Measurements from ENCODE around the gene TUT1.

TUT1 gene

DNA sequence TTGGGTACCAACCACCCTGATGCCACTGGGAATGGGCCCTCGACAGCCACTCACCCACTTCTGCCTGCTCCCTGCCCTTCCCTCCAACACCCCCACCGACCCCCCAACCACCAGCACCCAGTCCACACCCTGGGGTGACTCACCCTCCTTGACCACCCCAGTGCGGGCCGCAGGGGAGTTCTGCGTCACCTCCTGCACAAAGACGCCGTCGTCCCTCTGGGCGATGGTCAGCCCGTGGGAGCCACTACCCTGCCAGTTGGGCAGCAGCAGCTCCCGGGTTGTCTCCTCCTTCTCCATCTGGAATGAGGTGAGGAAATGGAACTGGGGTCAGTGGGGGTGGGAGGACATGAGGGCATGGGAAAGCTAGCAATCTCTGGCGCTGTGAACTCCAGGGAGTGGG lies 55.5 kb downstream of the TUT1 start:
- Histone ChIP-seq H3K27me3 (ENCODE audit: control insufficient read depth, insufficient read depth, low read length) (no peaks in the 10 kb centered on the region), H3K4me1 (peaks cover 7% of the 10 kb centered on the region), H2AFZ (no peak overlapping the region), H3K27ac (no peak overlapping the region), H3K9ac (no peak overlapping the region), H3K9me3 (ENCODE audit: control insufficient read depth, low read length) (no peaks in the 10 kb centered on the region), H3K4me3 (ENCODE audit: low read depth, low read length) (no peak overlapping the region), H3K4me2 (ENCODE audit: low read length) (no peak overlapping the region), H3K79me2 (peaks cover 7% of the 10 kb centered on the region), H3K36me3 (ENCODE audit: control insufficient read depth, insufficient read depth, low read length) (no peaks in the 10 kb centered on the region)
- TF ChIP-seq, protein P1, sequence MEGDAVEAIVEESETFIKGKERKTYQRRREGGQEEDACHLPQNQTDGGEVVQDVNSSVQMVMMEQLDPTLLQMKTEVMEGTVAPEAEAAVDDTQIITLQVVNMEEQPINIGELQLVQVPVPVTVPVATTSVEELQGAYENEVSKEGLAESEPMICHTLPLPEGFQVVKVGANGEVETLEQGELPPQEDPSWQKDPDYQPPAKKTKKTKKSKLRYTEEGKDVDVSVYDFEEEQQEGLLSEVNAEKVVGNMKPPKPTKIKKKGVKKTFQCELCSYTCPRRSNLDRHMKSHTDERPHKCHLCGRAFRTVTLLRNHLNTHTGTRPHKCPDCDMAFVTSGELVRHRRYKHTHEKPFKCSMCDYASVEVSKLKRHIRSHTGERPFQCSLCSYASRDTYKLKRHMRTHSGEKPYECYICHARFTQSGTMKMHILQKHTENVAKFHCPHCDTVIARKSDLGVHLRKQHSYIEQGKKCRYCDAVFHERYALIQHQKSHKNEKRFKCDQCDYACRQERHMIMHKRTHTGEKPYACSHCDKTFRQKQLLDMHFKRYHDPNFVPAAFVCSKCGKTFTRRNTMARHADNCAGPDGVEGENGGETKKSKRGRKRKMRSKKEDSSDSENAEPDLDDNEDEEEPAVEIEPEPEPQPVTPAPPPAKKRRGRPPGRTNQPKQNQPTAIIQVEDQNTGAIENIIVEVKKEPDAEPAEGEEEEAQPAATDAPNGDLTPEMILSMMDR (IDR thresholded peaks at IDR 0.05) = no peak

DNA sequence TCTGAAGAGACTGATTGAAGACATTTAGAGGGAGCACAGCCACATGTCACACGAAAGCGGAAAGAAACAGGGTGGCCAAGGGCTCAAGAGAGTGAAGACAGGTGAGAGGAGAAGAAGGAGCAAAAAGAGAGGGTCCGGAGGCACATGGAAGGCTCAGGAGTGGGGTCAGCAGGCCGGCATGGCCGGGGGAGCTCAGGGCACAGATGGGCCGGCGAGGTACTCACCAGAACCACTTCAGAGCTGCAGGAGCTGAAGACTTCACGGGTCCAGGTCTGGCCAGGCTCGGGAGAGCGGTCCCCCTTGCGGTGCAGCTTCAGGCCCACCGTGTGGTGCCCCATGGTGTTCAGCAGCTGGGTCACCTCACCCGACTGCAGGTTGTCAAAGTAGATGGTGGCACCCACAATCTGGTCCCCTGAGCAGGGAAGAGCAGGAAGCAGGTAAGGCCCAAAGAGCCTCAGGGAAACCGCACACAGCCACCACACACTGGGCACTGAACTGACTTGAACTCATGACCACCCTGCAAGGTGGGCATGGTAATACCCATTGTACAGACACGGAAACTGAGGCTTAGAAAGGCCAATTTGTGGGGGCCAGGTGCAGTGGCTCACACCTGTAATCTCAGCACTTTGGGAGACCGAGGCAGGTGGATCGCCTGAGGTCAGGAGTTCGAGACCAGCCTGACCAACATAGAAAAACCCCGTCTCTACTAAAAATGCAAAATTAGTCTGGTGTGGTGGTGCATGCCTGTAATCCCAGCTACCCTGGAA lies 56.4 kb downstream of the TUT1 start:
- H3K27ac ChIP-seq = no peak overlapping the region
- H3K4me2 ChIP-seq (ENCODE audit: low read length) = no peak overlapping the region
- no peak overlapping the region for H3K9ac ChIP-seq
- H3K79me2 ChIP-seq = peaks cover 4% of the 10 kb centered on the region
- TF ChIP-seq, protein P1 (IDR thresholded peaks at IDR 0.05) = no peak
- H3K4me3 ChIP-seq (ENCODE audit: low read depth, low read length) = no peak overlapping the region
- no peaks in the 10 kb centered on the region for H3K27me3 ChIP-seq (ENCODE audit: control insufficient read depth, insufficient read depth, low read length)
- H3K4me1 ChIP-seq = peaks cover 7% of the 10 kb centered on the region
- H3K9me3 ChIP-seq (ENCODE audit: control insufficient read depth, low read length) = no peaks in the 10 kb centered on the region
- no peak overlapping the region for H2AFZ ChIP-seq
- H3K36me3 ChIP-seq (ENCODE audit: control insufficient read depth, insufficient read depth, low read length) = no peaks in the 10 kb centered on the region

DNA sequence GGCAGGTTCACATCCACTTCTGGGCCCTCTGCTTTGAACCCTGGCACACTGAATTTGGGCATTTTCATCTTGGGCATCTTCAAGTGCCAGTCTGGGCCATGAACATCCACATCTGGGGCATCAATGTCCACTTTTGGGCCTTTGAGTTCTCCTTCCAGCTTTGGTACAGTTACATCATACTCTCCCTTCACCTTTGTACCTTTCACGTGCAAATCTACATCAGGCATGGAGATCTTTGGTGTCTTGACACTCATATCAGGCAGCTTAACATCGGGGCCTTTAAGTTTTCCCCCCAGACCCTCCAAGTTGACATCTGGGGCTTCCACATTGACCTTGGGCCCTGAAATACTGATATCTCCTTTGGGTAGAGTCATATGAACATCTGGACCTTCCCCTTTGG lies 59.2 kb downstream of the TUT1 start:
- TF ChIP-seq, protein P1 (IDR thresholded peaks at IDR 0.05) = no peak
- H3K36me3 ChIP-seq (ENCODE audit: control insufficient read depth, insufficient read depth, low read length) = no peaks in the 10 kb centered on the region
- H3K4me2 ChIP-seq (ENCODE audit: low read length) = no peak overlapping the region
- no peaks in the 10 kb centered on the region for H3K4me1 ChIP-seq
- H3K4me3 ChIP-seq (ENCODE audit: low read depth, low read length) = no peak overlapping the region
- H3K27me3 ChIP-seq (ENCODE audit: control insufficient read depth, insufficient read depth, low read length) = no peaks in the 10 kb centered on the region
- no peaks in the 10 kb centered on the region for H3K9me3 ChIP-seq (ENCODE audit: control insufficient read depth, low read length)
- no peak overlapping the region for H2AFZ ChIP-seq
- no peak overlapping the region for H3K27ac ChIP-seq
- no peaks in the 10 kb centered on the region for H3K79me2 ChIP-seq
- H3K9ac ChIP-seq = no peak overlapping the region
